Measurements from ENCODE around the gene FERD3L. TPM values are rescaled to one million over a fixed set of nuclear protein-coding genes. Genes with fewer than 3 reads are reported as not detected.
"Not testable (repeated sequence)": the region's sequence is repeated elsewhere in the genome, so short reads cannot be mapped to it uniquely, and the experiment has no call there.

Gene FERD3L, protein sequence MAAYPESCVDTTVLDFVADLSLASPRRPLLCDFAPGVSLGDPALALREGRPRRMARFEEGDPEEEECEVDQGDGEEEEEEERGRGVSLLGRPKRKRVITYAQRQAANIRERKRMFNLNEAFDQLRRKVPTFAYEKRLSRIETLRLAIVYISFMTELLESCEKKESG
- not detected for total RNA-seq

DNA sequence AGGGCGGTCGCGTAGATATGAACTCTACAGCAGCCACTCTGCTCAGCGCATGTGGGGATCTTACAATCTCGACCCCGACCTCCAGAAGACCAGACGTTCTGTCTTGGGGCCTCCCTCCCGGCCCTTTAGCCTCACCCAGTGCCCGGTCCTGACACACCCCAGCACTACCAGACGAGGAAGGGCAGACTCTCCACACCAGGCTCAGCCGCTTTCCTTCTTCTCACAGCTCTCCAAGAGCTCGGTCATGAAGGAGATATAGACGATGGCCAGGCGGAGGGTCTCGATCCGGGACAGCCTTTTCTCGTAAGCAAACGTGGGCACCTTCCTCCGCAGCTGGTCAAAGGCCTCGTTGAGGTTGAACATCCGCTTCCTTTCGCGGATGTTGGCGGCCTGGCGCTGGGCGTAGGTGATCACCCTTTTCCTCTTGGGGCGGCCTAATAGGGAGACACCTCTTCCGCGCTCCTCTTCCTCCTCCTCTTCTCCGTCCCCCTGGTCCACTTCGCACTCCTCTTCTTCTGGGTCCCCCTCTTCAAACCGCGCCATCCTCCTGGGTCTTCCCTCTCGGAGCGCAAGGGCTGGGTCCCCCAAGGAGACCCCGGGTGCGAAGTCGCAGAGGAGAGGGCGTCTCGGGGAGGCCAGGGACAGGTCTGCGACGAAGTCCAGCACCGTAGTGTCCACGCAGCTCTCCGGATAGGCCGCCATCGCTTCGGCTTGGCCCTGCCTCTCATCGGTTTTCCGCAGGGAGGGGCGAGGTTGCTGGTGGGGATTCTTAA, at the start of gene FERD3L:
TSS of gene FERD3L (minus strand) at position 761 of the 773 bp plus-strand sequence. CDS start at position 702, 59 bp downstream.
- no peak for DNase-seq (ENCODE audit: low spot score)

DNA sequence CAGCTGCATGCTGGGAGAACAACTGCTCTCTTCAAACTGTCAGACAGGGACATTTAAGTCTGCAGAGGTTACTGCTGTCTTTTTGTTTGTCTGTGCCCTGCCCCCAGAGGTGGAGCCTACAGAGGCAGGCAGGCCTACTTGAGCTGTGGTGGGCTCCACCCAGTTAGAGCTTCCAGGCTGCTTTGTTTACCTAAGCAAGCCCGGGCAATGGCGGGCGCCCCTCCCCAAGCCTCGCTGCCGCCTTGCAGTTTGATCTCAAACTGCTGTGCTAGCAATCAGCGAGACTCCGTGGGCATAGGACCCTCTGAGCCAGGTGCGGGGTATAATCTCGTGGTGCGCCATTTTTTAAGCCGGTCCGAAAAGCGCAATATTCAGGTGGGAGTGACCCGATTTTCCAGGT, 49.2 kb upstream of the FERD3L start:
- DNase-seq (ENCODE audit: low spot score): not testable (repeated sequence)

DNA sequence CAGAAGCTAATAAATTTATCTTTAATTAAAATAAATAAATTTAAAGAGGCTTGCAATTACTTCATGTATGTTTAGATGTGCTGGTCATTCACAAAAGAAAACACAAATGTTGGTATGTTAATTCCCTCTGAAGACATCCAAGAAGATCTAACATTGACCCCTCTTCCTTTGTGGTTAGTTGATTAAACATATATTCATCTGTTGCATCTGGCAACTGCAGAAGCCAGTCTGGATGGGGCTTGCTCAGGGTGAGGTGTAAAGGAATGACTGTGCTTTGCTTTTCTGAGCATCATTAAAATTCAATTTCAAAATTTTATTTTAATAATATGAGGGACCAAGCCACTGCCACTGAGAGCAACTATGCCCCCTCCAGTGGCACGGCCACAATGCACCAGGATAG, 36.4 kb upstream of the FERD3L start:
- no peak for DNase-seq (ENCODE audit: low spot score)

DNA sequence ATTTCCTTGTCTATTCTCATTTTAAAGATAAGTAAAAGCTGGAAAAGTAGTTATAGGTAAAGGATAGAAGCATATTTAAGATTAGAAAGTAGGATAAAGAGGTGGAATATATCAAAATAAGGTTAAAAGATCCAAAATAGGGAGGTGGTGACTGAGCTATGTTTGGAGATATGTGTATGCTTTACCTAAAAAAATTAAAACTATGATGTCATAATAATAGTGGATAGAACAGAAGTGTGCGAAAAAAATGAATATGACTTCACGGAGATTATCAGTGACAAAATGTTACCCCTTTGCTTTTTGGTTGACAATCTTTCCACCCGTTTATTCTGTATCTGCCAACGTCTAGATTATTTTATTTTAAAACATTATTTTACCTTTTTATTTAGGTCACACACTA, 33.4 kb upstream of the FERD3L start:
- DNase-seq (ENCODE audit: low spot score): no peak

DNA sequence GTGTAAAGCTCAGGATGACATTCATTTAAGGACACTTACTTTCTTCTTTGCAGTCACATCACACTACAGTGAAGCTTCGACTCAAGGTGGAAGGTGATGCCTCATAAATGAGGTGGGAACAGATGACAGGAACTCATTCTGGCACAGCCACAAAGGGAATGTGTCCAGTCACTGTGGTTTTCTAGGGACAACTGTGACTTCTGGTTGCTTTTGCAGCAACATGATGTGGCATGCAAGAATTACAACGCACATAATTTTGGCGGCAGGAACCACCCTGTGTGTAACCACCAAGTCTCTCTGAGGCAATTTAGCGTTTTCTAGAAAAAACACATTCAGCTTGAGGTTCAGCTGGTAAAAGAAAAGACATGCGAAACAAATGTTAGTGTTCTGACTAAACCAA, 32.0 kb upstream of the FERD3L start:
- no peak for DNase-seq (ENCODE audit: low spot score)

DNA sequence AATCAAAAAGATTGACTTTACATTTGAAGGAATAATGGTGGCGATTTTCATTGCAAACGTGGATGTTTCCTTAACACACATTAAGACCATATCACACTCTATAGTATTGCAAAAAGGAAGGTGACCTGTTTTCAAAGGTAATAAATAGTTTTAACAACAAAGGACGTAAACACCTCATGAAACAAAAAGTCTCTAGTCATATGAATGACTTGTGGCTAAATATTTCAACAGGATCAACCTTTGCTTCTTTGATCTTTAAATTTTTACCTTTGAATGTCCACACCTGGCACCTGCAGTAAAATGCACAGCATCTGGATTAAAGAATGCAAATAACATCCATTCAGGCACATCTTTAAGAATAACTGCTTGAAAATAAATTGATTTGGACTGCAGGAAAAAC, 30.0 kb upstream of the FERD3L start:
- DNase-seq (ENCODE audit: low spot score): no peak

DNA sequence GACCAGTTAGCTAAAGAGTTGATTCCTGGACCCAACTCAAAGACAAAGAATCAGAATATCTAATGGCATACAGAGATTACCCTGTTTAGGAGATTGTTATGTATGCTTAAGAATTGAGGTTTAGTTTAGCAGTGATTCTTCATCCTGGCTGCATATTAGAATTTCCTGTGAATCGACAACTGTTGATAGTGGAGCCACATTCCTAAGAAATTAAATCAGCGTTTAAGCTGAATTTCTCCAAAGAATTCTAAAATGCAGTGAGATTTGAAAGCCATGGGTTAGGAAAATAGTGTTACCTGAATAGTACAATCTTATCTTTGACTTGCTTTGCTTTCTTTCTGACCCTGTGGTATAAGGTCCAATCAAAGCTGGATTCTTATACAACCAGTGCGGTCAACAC, 16.4 kb upstream of the FERD3L start:
- no peak for DNase-seq (ENCODE audit: low spot score)

DNA sequence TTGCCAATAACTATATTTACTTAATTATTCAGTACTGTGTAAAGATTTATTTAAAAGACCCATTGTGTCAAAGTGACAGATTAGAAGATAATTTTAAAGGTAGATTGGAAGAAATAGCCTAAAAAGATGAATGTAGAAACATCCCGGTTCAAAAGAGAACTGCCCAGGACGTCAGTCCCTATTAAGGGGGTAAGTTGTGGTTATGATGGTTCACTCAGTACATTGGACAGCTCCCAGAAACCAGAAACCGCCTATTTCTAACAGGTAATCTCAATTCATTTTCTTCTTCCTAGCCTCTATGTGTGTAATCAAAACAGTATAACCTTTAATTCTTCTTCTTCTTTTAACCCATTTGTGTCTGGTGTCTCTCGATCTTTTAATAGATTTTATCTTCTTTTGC, 1.5 kb upstream of the FERD3L start:
- no peak for DNase-seq (ENCODE audit: low spot score)

DNA sequence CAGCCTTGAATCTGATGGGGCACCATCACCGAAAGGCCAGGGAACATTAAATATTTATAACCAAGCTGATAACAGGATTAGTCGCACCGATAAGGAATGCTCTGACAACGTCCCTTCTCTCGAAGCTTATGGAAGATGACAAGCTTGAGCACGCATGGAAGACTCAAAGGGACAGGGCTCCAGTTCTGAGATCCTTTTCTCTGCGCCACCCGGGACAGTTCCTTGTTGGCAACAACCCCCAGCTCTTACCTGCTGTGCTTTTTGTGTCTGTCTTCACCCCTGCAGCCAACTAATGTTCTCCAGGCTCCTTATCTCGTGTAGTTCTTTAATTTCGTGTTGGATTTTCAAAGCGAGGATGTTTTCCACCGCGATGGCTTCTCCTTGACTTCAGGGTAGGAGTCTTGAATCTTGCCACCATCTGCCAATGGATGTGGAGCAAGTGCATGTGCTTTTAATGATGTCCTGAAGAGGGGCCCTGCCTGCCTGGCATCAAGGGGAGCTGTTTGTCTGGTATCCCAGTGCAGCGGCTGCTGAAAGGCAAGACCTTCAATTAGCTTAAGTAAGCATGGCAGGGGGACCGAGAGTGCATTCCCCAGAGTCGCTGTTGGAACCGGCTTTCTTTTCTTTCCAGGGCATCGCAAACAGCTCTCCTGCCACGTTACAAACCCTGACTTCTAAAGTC, 354 bp upstream of the FERD3L start:
- DNase-seq (ENCODE audit: low spot score): no peak

DNA sequence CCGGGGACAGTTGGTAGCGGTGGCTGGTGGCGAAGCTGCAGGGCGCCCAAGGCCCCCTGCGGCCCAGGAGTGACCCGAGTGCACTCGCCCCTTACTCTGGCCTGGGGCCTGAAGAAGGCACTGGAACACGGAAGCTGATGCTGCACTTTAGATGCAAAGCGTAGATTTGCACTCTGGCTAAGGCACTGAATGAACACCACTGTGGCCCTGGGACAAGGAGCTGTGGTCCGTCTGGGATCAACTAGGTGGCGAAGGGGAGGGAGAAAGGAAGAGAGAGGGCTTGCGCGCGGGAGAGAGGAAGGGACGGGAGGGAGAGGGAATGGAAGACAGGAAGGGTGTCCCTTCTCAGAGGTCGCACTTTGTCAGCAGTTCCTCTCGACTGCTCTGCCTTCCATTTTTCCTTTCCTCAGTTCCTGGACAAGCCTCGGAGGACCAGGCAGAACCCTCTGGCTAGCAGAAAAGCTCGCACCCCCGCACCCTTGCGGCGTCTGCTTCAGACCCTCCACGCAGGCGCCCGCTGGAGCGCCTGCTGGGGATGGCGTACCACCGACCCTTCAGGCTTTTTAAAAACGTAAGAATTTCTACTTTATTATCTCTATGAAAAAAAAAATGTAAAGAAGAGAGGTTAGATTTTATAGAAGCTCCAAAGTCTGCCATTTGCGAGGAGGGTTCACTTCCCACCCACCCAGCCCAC, 1.2 kb downstream of the FERD3L start:
- no peak for DNase-seq (ENCODE audit: low spot score)

DNA sequence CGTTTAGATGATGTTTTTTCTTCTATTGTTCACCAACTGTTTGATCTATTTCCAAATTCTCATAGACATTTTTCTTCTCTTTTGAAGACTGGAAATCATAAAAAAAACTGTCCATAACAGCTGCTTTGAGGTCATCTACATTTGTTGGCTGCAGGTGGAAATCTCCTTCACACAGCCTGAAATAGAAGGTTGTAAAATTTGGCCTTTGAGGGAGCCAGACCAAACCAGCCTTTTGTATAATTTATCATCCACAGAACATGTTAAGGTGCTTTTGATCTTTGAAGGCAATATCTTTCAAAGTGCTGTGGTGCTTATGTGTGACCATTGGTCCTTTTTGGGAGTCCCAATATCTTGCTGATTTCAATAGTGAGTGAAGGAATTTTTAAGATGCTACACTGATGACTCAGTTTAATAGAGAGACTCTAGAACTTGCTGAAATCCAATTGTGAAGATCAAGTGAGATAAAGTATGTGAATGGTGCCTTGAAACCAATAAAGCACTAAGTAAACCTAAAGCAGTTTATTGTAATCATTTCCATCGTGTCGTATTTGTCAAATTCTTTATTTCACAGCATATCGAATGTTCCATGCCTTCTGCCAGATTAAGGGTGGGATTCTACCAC, 5.4 kb downstream of the FERD3L start:
- no peak for DNase-seq (ENCODE audit: low spot score)

DNA sequence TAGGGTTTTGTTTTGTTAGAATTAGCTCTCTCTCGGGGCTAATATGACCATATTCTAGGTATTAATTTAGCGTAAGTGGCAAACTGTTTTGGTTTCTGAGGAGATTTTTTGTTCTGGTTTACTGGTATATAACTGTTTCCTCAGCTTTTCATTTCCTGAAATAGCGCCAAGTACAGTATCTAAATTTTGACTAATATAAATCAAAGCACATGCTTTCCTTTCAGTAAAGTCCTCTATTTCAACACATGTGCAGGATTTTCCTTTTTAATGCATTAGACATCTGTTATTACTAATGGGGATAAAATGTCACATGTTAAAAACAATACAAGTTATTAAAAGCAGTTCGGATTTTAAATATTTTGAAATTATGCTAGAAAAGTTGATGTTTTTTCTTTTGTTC, 11.3 kb downstream of the FERD3L start:
- no peak for DNase-seq (ENCODE audit: low spot score)

DNA sequence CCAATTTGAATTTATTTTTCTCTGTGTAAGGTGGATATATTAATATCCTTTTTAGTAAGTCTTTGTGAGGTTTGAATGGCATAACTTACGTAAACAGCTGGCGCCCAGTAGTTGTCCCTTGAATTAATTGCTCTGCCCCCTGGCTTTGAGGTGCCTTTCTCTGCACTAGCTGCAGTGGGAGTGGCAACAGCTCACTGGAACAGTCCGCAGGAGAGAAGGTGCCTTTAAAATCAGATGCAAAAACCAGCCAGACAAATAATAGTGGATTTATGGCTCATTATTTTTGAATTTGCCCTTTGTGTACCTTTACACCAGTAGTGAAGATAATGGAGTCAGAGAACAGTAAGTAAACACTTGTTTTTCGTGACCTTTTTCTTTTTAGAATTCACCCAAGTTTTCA, 11.8 kb downstream of the FERD3L start:
- no peak for DNase-seq (ENCODE audit: low spot score)

DNA sequence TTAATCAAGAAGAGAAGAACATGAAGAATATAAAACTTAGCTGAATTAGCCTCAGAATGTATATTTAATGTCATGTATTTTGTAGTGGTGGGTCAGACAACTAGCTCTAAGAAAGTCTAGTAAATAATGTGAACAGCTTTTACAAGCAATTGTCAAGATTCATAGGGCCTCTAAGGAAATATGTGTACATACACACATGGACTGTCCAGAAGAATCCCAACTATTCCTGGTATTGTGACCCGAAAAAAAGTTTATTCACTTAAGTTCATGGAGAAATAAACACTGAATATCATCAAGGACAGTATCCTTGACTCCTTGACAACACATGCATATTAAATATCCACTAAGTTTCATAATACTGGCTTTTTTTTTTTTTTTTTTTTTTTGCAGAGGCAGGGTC, 16.4 kb downstream of the FERD3L start:
- DNase-seq (ENCODE audit: low spot score): no peak

DNA sequence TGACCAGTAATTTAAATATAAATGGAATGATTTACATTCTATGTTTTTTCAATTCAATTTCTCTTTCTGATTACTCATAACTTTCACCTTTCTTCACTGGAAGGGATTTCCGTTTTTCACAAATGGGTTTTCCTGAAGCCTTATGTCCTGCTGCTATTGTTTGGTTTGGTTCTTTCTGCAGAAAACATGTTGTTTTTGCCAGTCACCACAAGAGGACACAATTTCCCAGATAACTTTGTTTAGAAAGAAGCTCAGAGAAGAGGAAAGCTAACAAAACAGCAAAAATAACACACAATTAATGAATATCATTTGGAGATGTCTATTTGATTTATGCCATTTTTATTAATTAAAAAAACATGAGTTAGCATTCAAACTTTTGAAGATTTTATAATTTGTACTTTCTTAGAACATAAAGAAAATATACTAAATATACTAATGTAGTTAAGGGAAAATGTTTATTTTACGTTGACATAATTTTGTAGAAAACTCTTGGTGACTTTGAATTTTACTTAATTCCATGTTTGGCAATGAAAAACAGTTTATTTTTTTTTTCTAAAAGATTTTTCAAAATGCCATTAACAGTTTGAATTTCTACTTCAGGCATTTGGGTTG, 23.1 kb downstream of the FERD3L start:
- no peak for DNase-seq (ENCODE audit: low spot score)

DNA sequence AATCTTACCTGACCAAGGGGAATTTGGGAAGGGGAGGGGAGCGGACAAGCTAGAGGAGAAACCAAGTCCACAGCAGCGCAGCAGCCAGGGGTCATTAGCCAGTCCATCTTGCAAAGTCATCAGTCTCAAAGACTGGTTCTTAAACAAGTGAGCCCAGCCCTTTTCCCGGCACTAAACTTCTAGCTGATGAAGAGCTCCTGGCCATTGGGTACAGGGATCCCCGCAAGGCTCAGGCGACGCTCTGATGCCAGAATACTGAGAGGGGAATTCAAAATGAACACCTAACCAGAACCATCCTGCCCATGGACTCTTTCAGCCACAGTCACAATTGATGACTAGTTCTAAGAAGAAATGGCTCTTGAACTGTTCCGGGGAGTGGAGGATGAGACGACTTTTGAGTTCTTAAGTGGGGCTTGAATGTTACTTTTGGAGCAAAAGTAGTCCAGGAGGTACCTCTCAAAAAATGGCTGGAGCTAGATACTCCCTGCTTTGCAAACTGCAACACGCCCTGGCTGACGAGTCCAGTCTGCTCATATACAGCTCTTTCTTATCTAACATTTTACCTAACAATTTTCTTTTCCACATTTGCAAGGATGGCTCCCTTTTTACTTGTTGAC, 25.2 kb downstream of the FERD3L start:
- DNase-seq (ENCODE audit: low spot score): no peak

DNA sequence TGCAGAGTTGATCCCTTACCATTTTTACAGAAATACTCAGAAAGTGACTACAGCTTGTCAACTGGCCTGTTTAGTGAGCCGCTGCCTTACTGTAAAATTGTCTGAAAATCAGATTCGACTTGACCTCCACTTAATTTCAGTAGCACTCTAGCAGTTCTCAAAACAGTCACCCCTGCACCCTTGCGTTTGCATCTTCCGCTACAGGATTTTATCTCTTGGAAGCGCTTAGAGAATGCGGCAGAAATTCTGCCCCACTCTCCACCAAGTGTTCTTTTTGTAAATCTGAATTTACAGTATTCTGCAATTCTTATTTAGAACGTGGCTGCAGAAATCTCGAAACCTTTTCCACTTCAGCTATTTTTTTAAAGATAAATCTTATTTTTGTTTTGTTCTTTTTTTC, 25.8 kb downstream of the FERD3L start:
- DNase-seq (ENCODE audit: low spot score): no peak

DNA sequence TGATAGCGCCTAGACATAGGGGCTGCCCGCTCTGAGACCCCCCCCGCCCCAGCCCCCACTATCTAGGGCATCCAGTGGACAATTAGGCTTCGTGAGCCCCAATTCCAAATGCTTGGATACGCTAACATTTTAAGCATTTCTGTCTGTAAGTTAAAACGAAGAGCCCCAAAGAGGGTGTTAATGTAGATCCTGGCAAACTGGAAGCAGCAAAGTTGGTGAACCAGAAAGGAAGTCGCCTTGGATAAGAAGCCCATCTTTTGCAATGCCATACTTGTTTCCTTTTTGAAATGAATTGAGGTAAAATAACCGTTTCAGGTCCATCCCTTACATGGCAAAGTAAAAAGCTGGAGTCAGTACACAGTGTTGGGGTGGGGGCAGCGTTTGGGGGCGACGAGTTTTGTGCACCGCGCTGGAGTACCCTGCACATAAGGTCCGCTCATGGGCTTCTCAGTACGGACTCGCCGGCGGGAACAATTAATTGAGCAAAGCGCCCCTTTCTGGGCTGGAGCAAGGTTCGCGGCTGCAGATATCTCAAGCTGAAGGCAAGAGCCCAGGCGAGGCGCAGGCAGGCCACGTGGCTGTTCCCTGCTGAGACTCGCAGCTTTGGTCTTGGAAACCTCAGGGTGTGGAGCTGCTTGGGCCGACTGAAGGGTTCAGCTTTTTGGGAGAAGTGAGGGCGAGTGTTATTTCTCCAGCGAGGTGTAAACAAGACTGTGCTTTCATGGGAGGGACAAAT, 26.4 kb downstream of the FERD3L start:
- DNase-seq (ENCODE audit: low spot score): no peak

DNA sequence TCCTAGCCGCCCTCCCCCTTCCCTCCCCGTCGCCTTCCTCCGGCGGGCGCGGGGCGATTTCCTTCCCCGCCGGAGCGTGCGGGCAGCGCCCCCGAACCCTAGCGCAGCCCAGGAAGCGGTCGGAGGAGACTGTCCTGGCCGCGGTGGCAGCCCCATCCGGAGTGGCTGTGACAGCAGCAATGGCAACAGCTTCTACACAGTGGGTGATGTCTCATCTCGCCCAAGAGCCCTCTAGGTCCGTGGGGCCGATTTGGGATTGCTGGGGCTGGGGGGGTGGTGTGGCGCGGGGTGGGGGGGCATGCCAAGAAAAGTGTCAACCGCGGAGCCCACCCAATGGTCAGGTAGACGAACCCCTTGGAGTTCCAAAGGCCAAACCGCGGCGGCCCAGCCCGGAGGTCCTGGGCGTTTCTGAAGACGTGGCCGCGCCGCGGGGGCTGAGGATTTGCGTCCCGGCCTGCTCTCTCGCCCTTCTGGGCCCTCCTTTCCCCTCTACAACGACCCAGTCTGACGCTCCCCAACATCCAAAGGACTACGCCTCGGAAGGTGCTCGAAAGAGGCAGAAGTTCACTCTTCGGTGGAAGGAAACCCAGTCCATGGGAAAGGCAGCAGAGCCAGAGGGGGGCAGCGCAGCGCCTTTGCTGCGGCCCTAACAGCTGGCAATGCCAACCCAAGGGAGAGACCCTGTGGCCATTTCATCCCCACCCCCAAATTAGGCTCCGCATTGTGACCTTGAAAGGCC, 27.2 kb downstream of the FERD3L start:
- no peak for DNase-seq (ENCODE audit: low spot score)
